RPMI8226 (cell line): ENCODE data around the gene RBM18.

ENCODE experiments used
- DNase-seq: peaks from one replicate; pipeline ENCODE4 v3.0.0-alpha.2; 2015

The RBM18 gene

DNA sequence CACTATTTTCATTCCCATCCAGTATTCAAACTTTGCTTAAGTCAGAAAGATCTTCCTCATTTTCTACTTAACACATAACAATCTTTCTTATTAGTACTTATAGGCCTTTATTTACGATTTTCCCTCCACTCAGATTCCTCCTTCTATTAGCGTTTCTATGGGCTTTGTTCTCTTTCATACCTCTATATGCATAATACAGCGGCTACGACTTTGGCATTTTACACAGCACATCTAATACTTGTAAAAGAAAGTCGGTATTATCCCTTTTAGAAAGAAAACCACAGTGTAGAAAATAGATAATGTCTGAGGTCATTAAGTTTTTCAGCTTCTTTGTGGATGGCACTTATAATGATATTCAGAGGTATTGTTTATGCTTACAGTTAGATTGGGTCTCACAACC lies 8.4 kb downstream of the RBM18 start:
- DNase-seq = no peak

DNA sequence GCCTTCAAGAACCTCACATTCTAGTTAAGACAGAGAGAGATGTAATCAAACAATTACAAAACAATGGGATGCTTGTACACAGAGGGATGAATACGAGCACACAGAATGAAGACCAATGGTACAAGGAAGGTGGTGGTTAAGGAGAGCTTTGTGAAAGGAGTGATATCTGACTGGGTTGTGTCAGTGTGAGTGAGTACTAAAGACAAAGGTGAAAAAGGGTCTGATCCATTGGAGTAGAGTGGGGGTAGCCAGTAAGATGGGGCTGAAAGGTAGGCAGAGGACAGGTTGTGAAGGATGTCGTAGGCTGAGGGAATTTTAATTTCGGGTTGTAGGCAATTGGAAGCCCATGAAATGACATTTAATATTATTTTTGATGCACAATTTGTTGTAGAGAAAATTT lies 9.9 kb downstream of the RBM18 start:
- no peak for DNase-seq

DNA sequence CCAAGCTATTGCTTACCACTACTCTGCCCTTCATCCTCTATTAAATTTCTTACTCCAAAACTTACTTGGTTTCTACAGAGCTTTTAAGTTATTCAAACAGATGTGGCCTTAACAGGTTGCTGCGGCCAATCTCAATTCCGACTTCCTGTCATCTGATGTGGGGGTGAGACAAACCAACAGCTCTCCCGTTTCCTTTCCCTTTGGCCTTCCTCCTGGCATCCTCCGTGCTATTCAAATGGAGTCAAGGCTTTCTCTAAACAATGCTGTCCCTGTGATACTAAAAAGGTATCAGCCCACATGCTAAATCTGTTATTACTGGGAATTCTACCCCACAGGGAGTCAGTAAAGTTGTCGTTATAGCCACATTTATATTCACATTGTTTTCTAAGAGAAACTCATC lies 11.8 kb downstream of the RBM18 start:
- no peak for DNase-seq

DNA sequence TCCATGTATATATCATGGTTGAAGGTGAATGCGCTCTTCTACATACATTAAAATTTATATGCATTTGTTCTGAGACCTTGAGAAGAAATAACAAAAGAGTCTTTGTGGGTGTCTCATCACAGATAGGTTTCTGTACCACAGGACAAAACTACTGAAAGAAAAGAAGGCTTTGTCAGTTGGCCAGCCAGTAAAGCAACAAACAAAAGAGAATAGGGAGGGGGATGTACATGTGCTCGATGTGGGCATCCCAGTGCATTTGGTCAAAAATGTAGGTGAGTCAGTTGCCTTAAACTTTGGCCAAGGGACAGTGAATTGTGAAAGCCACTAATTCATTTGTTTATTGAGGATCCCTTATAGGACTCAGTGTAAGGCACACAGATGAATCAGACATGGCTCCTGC lies 13.3 kb downstream of the RBM18 start:
- DNase-seq = no peak

DNA sequence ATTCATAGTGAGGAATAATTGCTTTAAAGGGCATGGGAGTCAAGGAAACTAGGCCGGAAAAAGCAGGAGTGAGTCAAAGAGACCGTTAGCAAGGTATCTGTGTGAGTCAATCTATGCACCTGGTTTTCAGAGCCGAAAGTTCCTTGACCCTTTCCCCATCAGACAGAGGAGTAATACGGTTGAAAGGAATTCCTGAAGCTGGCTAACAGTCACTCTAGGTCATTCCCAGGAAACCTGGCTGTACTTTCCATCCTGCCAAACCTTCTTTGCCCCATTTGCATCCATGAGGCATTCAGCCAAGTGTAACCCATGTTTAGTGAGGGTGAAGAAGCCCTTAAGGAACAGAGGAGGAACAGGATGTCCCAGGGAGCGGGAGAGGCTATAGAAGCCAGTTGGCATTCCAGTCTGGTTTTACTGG lies 16.2 kb downstream of the RBM18 start:
- DNase-seq = no peak

DNA sequence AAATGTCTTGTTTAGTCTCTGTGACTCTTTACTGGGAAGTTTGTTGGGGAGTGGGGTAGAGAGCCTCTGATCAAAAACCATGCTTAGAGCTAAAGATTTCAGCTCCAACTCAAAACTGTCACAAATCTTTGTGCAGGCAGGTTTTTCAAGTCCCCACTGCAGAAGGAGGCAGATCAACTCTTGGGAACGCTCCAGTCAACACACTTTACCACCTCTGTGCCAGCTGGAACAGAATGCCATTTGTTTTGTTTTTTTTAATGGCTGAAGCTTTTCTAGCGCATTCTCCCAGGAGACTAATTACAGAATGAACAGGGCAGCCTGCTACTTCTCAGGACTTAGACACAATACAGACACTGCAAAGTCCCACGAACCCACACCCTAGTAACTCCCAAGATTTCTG lies 18.0 kb downstream of the RBM18 start:
- no peak for DNase-seq

DNA sequence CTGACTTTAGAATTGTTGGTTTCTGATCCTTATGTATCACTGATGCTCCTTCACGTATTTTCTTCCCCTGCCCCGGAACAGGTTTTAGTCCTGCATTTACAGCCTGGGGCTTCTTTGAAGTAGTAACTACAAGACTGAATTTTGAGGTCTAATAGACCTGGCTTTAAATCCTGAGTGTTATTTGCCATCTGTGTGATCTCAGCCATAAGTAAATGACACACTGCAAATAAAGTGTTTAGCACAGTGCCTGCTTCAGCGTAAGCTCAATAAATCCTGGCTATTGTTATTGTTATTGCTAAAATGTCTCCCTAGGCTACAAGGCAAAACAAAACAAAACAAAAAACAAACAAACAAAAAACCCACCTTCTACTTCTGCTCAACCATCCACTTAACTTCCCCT lies 20.3 kb downstream of the RBM18 start:
- no peak for DNase-seq

DNA sequence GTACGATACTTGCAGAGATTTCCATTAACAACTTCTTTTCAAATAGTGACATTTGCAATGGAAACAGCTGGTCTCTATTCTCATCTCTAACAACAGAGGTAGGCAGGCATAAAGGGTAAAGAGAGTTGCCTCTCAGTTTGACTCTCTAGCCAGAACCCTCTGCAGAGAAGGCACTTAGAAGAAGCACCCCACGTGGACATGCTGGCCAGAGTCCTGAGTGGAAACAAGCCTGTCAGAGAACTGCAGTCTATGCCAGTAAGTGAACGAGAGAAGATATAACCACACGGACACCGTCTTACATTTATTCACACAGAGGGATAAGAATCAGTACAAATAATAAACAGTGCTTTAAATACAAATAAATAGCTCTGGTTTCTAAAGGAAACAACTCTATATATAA lies 24.9 kb downstream of the RBM18 start:
- no peak for DNase-seq

DNA sequence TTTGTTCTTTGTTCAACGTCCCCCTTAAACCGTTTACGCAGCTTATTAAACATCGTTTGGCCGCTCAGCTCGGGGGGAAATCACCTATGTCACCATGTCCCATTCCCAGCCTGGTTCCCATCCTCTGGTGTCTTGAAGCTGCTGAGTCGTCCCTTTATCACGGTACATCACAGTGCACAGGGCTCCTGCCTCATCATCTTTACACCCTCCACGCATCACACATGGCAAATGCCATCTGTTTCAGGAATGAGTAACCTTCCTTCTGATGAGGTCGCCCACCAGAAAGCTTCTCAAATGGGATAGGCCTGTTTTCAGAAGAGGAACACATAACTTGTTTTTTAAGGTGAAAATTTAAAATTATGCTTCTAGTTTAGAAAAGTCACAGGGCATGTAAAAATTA lies 28.0 kb downstream of the RBM18 start:
- DNase-seq = no peak

DNA sequence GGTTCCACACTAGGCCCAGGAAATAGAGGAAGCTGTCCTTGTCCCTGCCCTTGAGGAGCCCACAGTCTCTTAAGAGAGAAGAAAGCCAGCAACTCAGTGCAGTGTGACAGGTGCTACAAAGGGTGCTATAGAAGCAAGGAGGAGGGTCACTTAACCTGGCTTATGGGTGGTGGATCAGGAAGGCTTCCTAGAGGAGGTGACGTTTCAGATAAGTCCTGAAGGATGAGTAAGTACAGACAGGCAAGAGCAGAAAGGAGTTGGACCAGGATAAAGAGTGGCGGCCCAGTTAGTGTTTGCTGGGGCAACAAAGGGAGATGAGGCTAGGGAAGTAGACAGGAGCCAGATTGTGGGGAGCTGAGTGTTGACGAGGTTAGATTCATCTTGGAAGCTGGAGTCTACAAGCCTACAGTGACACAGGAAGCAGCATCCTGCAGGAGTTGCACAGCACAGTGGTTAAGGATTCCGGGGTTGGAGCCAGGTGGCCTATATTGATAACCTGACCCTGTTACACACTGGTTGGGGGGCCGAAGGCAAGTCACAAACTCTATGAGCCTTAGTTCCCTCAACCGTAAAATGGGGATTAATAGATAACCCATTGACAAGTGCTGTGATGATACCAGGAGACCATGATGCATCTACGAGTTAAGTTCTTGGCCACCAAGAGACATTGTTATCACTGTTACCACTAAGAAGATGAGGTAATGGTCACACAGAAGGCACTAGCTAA lies 30.5 kb downstream of the RBM18 start:
- DNase-seq = no peak

DNA sequence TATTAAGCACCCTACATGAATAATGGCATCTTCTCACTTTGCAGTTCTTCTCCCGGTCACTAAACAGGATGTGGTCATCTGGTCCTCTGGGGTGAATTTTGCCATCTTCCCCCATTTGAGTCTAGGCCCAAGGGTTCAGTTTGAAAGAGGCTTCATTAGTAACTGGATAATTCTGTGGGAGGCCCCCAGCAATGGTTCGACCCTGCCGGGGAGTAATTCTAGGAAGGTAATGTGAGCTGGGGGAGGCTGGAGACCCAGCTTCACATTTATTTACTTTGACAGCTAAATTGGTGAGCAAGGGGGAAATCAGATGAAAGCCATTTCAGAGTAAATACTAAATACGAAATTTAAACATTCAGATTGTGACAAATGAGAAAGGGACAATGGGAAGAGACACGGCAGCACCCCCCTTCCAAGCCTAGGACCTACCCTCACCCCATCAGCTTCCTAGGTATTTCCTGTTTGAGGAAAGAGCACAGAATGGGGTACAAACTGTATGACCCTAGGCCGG lies 31.8 kb downstream of the RBM18 start:
- no peak for DNase-seq

DNA sequence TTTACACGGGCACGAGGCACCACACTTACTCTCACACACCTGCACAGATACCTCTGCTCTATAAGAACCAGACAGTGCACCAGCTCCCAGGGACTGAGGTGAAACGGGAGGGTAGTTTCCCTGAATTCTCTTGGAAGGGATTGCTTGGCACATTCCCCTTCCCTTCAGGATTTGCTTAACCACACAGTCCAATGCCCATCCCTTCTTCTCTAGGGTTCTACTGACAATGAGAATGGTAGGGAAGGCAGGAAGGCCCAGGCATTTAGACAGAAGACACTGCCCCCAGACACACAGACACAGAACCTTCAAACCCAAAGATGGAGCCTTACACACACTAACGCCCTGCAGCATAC lies 35.2 kb downstream of the RBM18 start:
- no peak for DNase-seq

DNA sequence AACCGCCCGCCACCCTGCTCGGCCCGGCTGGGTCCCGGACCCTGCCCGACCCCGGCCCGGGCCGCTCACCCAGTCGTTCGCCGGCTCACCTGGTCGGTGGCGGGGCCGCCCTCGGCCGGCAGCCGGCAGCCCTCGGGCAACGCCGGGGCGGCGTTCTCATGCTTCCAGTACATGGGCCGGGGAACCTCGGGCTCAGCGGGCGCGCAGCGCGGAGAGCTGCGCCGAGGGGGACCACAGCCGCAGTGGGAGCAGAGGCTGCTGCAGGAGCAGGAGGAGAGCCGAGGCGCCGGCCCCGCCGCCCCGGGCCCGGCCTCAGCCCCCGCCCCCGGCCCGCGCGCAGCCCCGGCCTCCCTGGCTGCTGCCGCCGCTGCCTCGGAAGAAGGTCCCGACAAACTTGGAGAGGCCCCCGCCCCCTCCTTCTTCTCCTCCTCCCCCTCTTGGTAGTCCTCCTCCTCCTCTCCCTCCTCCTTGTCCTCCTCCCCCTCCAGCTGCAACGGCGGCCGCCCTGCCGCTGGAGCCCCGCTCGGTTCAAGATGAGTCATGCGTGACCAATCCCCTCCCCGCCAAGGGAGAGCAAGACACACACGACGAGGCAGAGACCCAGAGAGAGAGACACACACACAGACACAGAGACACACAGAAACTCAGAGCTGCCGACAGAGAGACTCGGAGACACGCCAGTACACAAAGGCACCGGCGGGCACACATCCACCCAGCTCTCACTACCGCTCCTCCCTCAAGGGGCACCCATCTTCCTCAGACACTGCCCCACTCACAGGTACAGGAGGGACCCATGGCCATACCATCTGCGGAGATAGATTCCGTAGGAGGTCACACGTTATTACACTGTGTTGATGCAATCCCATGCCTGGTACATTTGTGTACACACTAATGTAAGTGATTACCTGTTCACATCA lies 35.8 kb downstream of the RBM18 start, which contains the start of gene LHX6:
LHX6 (minus strand) TSS at position 390 of the 917 bp plus-strand sequence; CDS start at position 173, 217 bp downstream.
- no peak for DNase-seq

DNA sequence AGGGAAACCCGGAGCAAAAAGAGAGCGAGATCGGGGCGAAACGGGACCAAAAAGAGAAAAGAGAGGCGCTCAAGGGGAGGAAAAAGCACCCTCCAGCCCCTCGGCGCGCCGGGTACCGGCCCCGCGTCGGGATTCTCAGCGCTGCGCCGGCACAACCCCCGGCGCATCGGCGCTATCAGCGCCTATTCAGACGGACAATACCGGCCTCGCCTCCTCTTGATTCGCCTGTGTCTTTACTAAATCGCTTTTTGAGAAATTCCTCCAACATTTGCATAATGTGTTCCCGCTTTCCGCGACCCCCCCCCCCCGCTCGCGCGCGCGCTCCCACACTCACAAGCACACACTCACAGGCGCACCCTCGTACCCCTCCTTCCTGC lies 36.5 kb downstream of the RBM18 start:
- DNase-seq = no peak

DNA sequence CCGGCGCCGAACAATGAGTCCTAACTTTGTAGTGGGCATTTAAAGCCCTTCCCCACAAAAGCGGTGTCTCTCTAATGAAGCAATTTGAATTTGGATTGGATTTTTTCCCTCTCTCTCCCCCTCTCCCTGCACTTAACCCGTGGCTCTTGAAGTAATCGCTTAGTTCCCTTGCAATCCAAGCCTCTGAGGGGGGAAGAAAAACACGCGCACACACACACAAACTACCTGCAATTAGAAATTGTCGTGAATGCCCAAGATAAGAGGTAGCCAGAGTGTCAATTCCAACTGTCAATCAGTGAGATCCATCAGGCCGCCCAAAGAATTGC lies 37.1 kb downstream of the RBM18 start:
- no peak for DNase-seq

DNA sequence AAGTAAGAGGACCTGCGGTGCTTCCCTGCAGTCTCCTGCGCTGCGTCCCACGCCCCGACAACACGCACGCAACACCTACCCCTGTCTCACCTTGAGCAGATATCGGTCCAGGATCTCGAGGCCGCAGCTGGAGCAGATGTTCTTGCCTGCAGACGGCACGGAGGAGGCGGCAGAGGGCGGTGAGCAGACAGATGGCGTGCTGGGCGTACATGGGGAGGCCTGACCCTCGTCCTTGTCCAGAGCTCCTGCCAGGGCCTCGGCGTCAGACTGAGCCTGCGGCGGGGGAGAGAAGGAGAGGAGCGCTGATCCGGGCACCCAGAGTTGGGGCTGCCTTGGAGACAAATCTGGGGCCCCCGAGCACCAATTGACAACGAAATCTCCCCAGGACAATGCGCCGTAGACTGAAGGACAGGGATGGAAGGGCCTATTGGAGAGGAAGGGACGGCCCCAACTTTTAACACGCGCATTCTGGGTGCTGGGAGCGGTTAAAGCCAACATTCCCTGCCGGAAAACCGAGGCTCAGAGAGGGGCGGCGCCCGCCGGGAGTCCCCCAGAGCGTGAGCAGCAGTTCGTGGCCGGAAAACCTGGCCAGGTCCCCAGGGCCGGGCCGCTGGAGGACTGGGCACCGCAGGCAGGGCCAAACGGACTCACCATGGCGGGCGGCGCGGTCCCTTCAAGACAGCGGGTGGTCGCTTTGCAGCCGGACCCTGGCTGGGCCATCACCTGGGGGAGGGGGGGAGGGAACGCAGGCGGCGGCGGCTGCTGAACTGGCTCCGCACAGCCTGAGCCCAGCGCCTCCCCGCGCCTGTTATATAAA lies 37.7 kb downstream of the RBM18 start:
- no peak for DNase-seq

DNA sequence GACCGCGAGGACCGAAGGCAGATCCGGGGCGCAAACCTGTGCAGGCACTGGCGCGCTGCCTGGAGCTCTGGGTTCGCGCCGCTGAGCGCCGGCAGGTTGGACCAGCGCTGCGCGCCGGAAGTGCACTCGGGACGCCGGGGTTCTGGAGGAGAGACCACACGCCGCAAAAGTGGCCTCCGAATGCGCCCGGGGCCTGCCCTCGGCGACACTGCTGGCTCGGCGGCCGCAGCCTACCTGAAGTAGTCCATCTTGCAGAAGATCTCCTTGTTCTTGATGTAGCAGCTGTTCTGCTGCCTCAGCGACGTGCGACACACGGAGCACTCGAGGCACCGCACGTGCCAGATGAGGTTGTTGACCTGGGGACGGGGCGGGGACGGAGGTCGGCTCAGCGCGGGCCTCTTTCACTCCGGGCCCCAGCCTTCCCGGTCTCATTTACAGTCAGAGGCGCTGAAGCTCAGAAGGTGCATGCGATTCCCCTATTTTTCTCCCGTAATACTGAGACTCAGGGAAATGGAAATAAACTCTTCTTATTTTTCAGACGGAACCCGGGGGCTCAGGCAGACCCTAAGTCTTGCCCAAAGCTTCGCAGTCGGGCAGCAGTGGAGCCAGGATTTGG lies 38.4 kb downstream of the RBM18 start:
- no peak for DNase-seq

DNA sequence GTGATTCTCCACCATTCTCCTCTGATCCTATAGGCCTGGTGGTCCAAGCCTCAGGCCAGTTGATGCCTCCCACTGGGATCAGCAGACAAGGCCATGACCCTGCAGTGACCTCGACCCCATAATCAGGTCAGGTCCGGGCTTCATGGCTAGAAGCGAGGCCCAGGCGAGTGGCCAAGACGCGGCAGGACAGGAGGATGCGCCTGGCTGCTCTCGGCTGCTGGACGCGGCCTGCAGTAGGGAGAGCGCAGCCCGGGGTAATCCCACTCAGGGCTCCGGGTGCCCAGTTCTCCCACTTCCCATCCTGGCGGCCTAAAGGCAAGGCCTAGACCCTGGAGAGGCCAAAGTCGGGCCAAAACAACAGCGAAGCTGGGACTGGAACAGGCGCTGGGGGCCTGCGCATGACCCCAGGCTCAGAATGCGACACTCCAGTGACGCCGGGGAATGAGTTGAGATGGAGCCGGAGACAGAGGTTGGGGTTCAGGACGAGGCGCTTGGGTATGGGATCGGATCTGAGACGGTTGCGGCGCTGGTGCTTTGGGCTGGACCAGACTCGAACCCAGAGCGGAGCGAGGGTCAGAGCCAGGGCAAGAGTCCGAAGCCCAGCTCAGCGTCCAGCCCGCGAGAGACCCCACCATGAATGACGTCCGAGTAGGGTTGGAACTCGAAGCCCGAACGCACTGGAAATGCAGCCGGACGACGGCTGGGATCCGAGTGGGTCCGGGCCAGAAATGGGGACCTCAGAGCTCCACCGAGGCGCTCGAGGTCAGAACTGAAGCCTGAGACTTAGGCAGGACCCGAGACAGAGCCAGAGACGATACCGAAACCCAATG lies 39.1 kb downstream of the RBM18 start:
- no peak for DNase-seq

DNA sequence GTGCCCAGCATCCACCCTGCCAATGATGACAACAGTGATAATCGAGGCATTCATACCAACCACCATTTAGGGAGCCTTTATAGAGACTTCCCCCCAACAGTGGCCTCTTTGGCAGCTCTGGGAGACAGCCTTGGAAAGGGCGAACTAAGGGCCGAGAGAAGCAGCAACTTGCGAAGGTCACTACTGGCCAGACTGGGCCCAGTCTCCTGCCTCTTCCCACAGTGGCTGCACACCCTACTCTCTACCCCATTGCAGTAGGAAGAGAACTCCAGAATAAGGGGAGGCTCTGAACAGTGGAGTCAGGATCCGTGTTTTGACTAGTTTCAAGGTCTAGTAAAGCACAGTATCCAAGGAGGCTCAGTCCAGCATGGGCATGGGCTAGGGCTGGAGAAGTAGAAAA lies 41.2 kb downstream of the RBM18 start:
- no peak for DNase-seq

DNA sequence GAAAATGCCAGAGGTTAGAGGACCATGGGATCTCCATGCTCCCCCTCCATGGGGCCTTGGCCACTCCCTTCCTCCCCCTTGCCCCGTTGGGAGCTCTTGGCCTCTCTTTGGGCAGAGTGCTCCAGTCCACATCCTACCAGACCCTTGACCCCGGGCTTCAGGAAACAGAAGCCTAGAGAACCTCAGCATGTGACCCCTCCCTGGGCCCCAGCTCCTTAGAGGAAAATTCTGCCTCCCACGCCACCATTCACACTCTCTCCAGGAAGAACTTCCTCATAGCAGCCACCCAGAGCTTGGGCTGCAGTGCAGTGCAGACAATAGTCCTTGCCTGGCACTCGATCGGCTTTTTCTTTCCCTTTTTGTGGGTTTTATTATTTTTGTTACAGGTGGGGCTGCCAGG lies 41.8 kb downstream of the RBM18 start:
- no peak for DNase-seq

DNA sequence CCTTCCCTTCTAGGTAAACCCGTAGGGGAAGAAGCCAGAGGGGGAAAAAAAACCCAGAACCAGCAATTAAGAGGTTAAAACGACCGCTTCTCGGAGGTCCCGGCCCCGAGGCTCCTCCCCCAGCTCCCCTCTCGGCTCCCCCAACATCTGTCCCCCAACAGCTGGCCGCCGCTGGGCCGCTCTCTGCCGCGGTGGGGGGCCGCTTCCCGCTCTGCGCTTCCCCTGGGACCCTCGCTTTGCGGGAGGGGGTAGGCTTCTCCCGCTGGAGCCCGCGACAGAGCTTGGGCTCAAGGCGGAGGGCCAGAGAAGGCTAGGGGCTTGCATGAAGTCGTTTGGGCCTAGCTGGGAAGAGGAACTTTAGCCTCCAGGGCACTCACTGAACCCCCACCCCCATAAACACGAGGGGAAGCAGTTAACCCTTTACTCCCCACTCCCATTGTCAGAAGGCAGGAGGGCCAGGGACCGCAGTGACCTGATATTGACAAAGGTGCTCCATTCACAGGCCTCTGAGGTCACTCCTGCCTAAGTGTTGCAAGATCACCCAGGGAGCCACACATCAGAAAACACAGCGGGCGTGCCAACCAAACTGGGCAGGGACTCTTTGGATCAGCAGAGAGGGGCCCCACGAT lies 43.3 kb downstream of the RBM18 start:
- DNase-seq = no peak
